Measurements from ENCODE around the gene RSRC2.
"Not testable (repeated sequence)": the region's sequence is repeated elsewhere in the genome, so short reads cannot be mapped to it uniquely, and the experiment has no call there.

The RSRC2 gene

GRCh38 chr12:122526683-122527477 is at the start of gene RSRC2, which contains the start of gene KNTC1:
TSS of gene RSRC2 (minus strand) at chr12:122526936. CDS start at chr12:122526853, 83 bp downstream.
TSS of gene KNTC1 (plus strand) at chr12:122527249. CDS start at chr12:122530064, 2,815 bp downstream.
- DNase-seq = peak; percentile 99

- DNase-seq = no peak
These were observed 45.1 kb upstream of the RSRC2 start for GRCh38 chr12:122571821-122572220.

- not testable (repeated sequence) for DNase-seq
These were observed 43.3 kb upstream of the RSRC2 start for GRCh38 chr12:122570006-122570405.

- DNase-seq = no peak
These were observed 42.6 kb upstream of the RSRC2 start for GRCh38 chr12:122569288-122569687.

- DNase-seq = not testable (repeated sequence)
These were observed 40.1 kb upstream of the RSRC2 start for GRCh38 chr12:122566816-122567215.

- no peak for DNase-seq
These were observed 36.6 kb upstream of the RSRC2 start for GRCh38 chr12:122563361-122563760.

GRCh38 chr12:122560138-122560537 is 33.4 kb upstream of the RSRC2 start:
- DNase-seq = no peak

GRCh38 chr12:122558745-122559641 is 32.3 kb upstream of the RSRC2 start:
- no peak for DNase-seq

- DNase-seq = no peak
These were observed 20.6 kb upstream of the RSRC2 start for GRCh38 chr12:122547330-122547729.

GRCh38 chr12:122545855-122546254 is 19.1 kb upstream of the RSRC2 start:
- no peak for DNase-seq

- DNase-seq = no peak
These were observed 17.8 kb upstream of the RSRC2 start for GRCh38 chr12:122544537-122544936.

GRCh38 chr12:122538496-122538895 is 11.8 kb upstream of the RSRC2 start:
- DNase-seq = no peak

GRCh38 chr12:122537021-122537420 is 10.3 kb upstream of the RSRC2 start:
- DNase-seq = no peak

- no peak for DNase-seq
These were observed 7.1 kb upstream of the RSRC2 start for GRCh38 chr12:122533856-122534255.

GRCh38 chr12:122528992-122529391 is 2.3 kb upstream of the RSRC2 start:
- no peak for DNase-seq

GRCh38 chr12:122528582-122528981 is 1.8 kb upstream of the RSRC2 start:
- DNase-seq = no peak

GRCh38 chr12:122527478-122527944 is 775 bp upstream of the RSRC2 start:
- DNase-seq = peak; percentile 25 to 29

GRCh38 chr12:122523846-122524718 is 2.7 kb downstream of the RSRC2 start:
- no peak for DNase-seq

- no peak for DNase-seq
These were observed 3.5 kb downstream of the RSRC2 start for GRCh38 chr12:122523280-122523679.

GRCh38 chr12:122520676-122521075 is 6.1 kb downstream of the RSRC2 start:
- no peak for DNase-seq

- no peak for DNase-seq
These were observed 7.3 kb downstream of the RSRC2 start for GRCh38 chr12:122519418-122519817.

- DNase-seq = no peak
These were observed 7.8 kb downstream of the RSRC2 start for GRCh38 chr12:122518908-122519307.

- DNase-seq = no peak
These were observed 8.9 kb downstream of the RSRC2 start for GRCh38 chr12:122517877-122518276.
